Body of pancreas (tissue), 4 donors: ENCODE measurements around the gene SLC5A10. TPM values are rescaled to one million over a fixed set of nuclear protein-coding genes. Genes with fewer than 3 reads are reported as not detected.

Source experiments
- ATAC-seq: fragments of 150-250 bp; one replicate; pipeline ENCODE4 v1.9.1; 2016
- DNase-seq, 4 donors: peaks; one replicate each; pipeline ENCODE4 v3.0.0-alpha.2; 2019
- H3K27ac ChIP-seq, 4 donors: fragments of 200-600 bp; sonication (generic); 1 replicate in 3 of 4; 2 replicates in 1 of 4; pipeline versions ENCODE4 v1.5.1 to v1.6.1; 2016 to 2019; ENCODE audit warnings: mild to moderate bottlenecking in 1 of 4, mixed read lengths in 1 of 4, moderate library complexity in 1 of 4
- H3K27me3 ChIP-seq, 2 donors: fragments of 200-600 bp; sonication (generic); one replicate each; pipeline ENCODE4 v1.6.0; 2016; ENCODE audit warnings: mild to moderate bottlenecking in 1 of 2
- H3K36me3 ChIP-seq, 2 donors: fragments of 200-600 bp; sonication (generic); replicated peaks in 1 of 2; 2 replicates each; pipeline ENCODE4 v1.5.1; 2016; ENCODE audit warnings: low read depth in 2 of 2; ENCODE audit not compliant: insufficient read depth in 1 of 2
- H3K4me1 ChIP-seq: fragments of 200-600 bp; sonication (generic); one replicate; pipeline ENCODE4 v1.6.0; 2016
- H3K4me3 ChIP-seq, 2 donors: fragments of 200-600 bp; sonication (generic); 1 replicate in 1 of 2; 2 replicates in 1 of 2; pipeline ENCODE4 v1.5.1; 2016 to 2019
- H3K9me3 ChIP-seq, 3 donors: fragments of 200-600 bp; sonication (generic); 1 replicate in 2 of 3; 2 replicates in 1 of 3; pipeline ENCODE4 v1.5.1; 2016
- POLR2A ChIP-seq, 3 donors: fragments of 450-650 bp; IDR thresholded peaks; one replicate each; pipeline ENCODE4 v1.6.1; 2016; ENCODE audit warnings: antibody characterized with exemption in 3 of 3, mild to moderate bottlenecking in 2 of 3
- WGBS, 2 donors: methylation state at CpG; one replicate each; pipeline ENCODE4 v1.1.5; 2017; 5-methylcytosine and 5-hydroxymethylcytosine counted together
- intact Hi-C: fragments of 100-400 bp; cut with DNase I; formaldehyde crosslinking; loops from one replicate; pipeline ENCODE4 v1.15.1; 2023
- total RNA-seq, 2 donors: library from RNA; depleted of rRNA; stranded (reverse); fragments of >200 nt; gene quantifications; one replicate each; pipeline ENCODE4 v1.1.0, GENCODE V29; 2016
- TF ChIP-seq, protein P1 (sequence below), 7 experiments: fragments of 450-650 bp in 4 of 7; fragments of 200-600 bp in 3 of 7; sonication (generic) in 3 of 7; IDR thresholded peaks; one replicate each; pipeline ENCODE4 v1.5.1; 2016 to 2019; ENCODE audit warnings: antibody characterized with exemption in 7 of 7

SLC5A10 gene
- total RNA-seq, 2 donors from 2014 or later: not detected

DNA sequence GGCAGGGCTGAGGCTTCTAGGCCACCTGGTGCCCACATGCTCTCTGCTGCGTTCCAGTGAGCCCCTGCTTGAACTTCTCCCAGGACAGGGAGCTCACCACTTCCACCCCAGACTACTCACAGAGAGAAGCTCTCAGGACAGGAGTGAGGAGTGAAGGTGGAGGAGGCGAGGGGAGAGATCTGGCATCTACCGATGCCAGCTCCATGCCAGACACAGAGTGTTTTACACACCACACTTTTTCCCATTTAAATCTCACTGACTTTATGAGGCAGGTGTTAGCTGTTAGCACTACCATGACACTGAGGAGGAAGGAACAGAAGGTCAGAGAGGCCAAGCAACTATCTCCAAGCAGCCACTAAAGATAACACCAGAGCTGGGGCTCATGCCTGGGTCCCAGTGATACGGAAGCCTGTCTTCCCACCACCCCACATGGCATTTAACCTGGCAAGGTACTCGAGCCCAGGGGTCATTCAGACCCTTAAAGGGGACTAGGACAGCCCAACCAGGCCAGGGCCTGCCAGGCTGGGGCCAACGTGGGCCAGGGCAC lies 45.8 kb downstream of the SLC5A10 start:
- ATAC-seq (no peak), DNase-seq (no peak)
- no peak overlapping the region for H3K4me3 ChIP-seq
- intact Hi-C loops: no loop called here
- 76 to 90% methylated on average over 4 to 6 of the region's 6 CpGs for WGBS, 2 donors
- no peaks in the 10 kb centered on the region for H3K36me3 ChIP-seq
- TF ChIP-seq, protein P1, sequence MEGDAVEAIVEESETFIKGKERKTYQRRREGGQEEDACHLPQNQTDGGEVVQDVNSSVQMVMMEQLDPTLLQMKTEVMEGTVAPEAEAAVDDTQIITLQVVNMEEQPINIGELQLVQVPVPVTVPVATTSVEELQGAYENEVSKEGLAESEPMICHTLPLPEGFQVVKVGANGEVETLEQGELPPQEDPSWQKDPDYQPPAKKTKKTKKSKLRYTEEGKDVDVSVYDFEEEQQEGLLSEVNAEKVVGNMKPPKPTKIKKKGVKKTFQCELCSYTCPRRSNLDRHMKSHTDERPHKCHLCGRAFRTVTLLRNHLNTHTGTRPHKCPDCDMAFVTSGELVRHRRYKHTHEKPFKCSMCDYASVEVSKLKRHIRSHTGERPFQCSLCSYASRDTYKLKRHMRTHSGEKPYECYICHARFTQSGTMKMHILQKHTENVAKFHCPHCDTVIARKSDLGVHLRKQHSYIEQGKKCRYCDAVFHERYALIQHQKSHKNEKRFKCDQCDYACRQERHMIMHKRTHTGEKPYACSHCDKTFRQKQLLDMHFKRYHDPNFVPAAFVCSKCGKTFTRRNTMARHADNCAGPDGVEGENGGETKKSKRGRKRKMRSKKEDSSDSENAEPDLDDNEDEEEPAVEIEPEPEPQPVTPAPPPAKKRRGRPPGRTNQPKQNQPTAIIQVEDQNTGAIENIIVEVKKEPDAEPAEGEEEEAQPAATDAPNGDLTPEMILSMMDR (IDR thresholded peaks at IDR 0.05): no peak
- no peak for TF ChIP-seq POLR2A (IDR thresholded peaks at IDR 0.05)
- H3K4me1 ChIP-seq: peaks cover 42% of the 10 kb centered on the region
- H3K27me3 ChIP-seq: no peaks in the 10 kb centered on the region
- H3K27ac ChIP-seq: peak overlapping the region in 1 of 4 donors; percentile 14
- no peaks in the 10 kb centered on the region for H3K9me3 ChIP-seq

DNA sequence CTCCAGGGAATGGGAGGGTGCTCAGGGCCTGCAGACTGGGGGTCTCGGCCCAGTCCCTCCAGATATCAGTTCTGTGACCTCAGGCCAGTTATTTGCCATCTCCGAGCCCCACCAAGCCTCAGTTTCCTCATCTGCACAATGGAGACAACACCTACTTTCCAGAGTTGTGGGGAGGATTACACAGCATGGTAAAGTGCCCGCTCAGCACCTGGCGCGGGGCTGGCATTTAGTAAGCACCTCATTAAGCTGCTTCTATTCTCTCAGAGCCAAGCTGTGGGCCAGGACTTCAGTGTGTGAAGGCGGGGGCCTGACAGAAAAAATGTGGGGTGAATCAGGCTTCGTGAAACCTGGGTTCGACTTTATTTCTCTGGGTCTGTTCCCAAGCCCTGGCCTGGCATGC lies 47.4 kb downstream of the SLC5A10 start:
- Histone ChIP-seq H3K9me3 (no peaks in the 10 kb centered on the region), H3K27ac (peak overlapping the region in 1 of 4 donors; percentile 83), H3K36me3 (no peaks in the 10 kb centered on the region), H3K27me3 (no peaks in the 10 kb centered on the region), H3K4me3 (no peak overlapping the region), H3K4me1 (peaks cover 43% of the 10 kb centered on the region)
- TF ChIP-seq POLR2A (IDR thresholded peaks at IDR 0.05): no peak
- TF ChIP-seq, protein P1 (IDR thresholded peaks at IDR 0.05): no peak
- intact Hi-C loops: no loop called here
- WGBS, 2 donors: 87 to 90% methylated on average over 7 to 8 of the region's 8 CpGs
- DNase-seq: no peak
- ATAC-seq: no peak

DNA sequence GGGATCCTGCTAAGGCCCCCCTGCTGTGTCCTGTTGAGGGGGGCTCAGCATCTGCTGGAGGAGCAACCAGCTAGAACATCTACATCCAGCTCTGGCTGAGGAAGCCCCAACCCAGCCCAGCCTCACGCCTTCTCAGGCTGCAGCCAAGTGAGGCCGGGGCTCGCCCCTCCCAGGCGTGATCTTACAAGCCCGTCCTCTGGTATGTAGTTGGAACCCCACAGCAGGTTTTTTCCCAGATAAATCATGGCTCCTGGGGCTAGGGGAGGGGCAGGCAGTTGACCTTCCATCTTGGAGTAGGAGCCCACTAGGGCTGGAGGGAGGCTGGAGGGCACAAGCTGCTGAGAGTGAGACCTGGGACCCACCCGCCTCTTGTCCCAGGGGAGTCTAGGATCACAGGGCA lies 47.9 kb downstream of the SLC5A10 start:
- Histone ChIP-seq H3K27ac (peak overlapping the region in 3 of 4 donors; percentile 77 to 87 (median 83)), H3K4me1 (peaks cover 45% of the 10 kb centered on the region), H3K27me3 (no peaks in the 10 kb centered on the region), H3K9me3 (no peaks in the 10 kb centered on the region), H3K36me3 (no peaks in the 10 kb centered on the region), H3K4me3 (no peak overlapping the region)
- 76 to 93% methylated on average over 3 to 6 of the region's 6 CpGs for WGBS, 2 donors
- no peak for ATAC-seq
- intact Hi-C loops: no loop called here
- no peak for DNase-seq
- TF ChIP-seq POLR2A (IDR thresholded peaks at IDR 0.05): no peak

DNA sequence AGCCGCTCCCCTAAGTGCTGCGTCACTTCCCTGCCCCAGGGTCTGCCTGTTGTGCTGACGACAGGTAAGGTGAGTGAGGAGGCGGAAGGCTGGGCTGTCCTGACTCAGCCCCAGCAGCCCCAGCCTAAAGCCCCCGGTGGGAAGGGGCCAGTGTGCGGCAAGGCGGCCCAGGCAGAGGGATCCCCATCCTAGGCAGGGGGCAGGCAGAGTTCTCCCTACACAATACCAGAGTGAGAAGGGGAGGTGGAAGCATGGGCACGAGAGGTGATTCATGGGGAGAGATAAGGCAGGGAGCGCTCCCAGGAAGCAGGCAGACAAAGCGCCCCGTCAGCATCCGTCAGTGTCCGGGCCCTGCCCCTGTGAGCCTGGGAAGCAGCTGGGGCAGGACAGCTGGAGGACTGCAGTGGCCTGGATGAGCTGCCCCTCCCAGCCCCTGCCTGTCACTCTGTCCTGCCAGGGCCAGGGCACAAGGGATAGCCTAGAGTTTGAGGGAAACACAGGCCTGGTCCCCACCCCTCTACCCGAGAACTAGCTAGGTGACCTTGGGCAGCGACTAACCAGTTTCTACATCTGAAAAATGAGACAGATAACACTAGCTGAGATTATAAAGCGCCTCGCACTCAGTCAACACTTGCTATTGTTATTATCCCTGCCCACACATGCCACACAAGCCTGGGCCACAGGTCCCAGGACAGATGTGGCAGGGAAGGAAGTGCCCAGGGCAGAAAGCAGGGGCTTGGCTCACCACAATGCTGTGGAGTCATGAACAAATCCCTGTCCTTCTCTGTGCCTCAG lies 48.8 kb downstream of the SLC5A10 start:
- Histone ChIP-seq H3K27me3 (no peaks in the 10 kb centered on the region), H3K4me1 (peaks cover 49% of the 10 kb centered on the region), H3K27ac (peak overlapping the region; percentile 41 to 87 (median 80)), H3K4me3 (no peak overlapping the region), H3K36me3 (no peaks in the 10 kb centered on the region), H3K9me3 (no peaks in the 10 kb centered on the region)
- ATAC-seq: peak; percentile 18
- no peak for TF ChIP-seq POLR2A (IDR thresholded peaks at IDR 0.05)
- TF ChIP-seq, protein P1 (IDR thresholded peaks at IDR 0.05): no peak
- 50 to 55% methylated on average over 9 to 17 of the region's 17 CpGs for WGBS, 2 donors
- intact Hi-C loops: no loop called here
- DNase-seq: peak in 3 of 4 donors; percentile 38 to 46 (median 45)

DNA sequence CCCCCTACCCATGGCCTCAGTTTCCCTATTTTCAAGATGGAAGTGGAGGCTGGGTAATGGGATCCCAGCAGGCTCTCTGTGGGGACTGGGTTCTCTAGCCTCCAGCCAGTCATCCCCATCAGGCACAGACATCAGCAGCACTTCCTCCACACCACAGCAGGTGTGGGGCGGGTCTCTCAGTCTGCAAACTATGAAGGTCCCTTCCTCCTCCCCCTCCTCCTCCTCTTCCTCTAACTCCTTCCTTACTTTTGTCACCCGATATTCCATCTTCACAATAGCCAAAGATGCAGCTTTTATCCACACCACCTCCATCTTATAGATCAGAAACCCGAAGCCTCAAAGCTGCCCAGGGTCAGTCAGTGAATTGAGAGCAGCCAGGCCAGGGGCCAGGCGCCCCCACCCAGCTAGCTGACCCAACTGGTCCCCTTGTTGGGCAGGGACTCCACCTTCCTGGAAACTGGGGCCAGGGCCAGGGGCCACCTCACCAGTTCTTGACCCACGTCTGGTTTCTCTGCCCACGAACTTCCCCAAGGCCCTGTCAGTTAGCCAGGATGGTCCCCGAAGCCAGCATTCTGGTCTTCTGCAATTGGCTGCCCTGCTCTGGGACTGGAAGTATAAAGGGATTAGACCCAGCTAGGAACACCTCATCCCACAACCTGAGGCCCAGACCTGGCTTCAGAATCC lies 50.1 kb downstream of the SLC5A10 start:
- no peaks in the 10 kb centered on the region for H3K9me3 ChIP-seq
- no peak for DNase-seq
- H3K36me3 ChIP-seq: no peaks in the 10 kb centered on the region
- TF ChIP-seq, protein P1 (IDR thresholded peaks at IDR 0.05): no peak
- TF ChIP-seq POLR2A (IDR thresholded peaks at IDR 0.05): no peak
- ATAC-seq: no peak
- peaks cover 49% of the 10 kb centered on the region for H3K4me1 ChIP-seq
- no peak overlapping the region for H3K4me3 ChIP-seq
- 71 to 85% methylated on average over 4 to 7 of the region's 7 CpGs for WGBS, 2 donors
- H3K27ac ChIP-seq: peak overlapping the region; percentile 18 to 87 (median 80)
- H3K27me3 ChIP-seq: no peaks in the 10 kb centered on the region
- intact Hi-C loops: no loop called here
